Measurements from ENCODE around the gene LIMA1. TPM values are rescaled to one million over a fixed set of nuclear protein-coding genes. Genes with fewer than 3 reads are reported as not detected.
"Not testable (repeated sequence)": the region's sequence is repeated elsewhere in the genome, so short reads cannot be mapped to it uniquely, and the experiment has no call there.

The LIMA1 gene
- total RNA-seq, 1 donor from 2014 or later, result 25.5 TPM

DNA sequence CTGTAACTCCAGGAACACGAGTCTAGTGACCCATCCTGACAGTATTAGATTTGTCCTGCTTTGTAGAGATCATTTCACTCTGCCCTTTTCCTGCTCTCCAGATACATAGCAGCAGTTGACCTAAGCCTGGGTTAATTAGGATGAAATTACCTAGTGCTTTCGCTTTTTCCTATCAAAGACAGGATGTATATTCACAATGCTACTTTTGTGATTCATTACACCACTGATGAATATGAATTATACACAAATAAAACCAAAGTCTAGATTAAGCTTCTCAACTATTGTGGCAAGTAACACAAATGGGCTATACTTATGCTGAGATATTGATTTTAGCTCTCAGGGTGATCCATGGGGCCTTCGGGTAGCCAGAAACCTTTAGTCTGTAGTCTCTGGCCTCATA is 134.0 kb downstream of the LIMA1 start:
- H3K9me3 Mint-ChIP-seq, result no peaks in the 10 kb centered on the region
- no peak overlapping the region for H3K4me3 Mint-ChIP-seq
- TF ChIP-seq, protein P1, sequence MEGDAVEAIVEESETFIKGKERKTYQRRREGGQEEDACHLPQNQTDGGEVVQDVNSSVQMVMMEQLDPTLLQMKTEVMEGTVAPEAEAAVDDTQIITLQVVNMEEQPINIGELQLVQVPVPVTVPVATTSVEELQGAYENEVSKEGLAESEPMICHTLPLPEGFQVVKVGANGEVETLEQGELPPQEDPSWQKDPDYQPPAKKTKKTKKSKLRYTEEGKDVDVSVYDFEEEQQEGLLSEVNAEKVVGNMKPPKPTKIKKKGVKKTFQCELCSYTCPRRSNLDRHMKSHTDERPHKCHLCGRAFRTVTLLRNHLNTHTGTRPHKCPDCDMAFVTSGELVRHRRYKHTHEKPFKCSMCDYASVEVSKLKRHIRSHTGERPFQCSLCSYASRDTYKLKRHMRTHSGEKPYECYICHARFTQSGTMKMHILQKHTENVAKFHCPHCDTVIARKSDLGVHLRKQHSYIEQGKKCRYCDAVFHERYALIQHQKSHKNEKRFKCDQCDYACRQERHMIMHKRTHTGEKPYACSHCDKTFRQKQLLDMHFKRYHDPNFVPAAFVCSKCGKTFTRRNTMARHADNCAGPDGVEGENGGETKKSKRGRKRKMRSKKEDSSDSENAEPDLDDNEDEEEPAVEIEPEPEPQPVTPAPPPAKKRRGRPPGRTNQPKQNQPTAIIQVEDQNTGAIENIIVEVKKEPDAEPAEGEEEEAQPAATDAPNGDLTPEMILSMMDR (conservative IDR thresholded peaks at IDR 0.05), result no peak
- H3K36me3 Mint-ChIP-seq (ENCODE audit: low read depth), result no peaks in the 10 kb centered on the region
- H3K27ac Mint-ChIP-seq (ENCODE audit: unreplicated experiment), result no peak overlapping the region
- no peaks in the 10 kb centered on the region for H3K4me1 Mint-ChIP-seq
- no peak for DNase-seq (ENCODE audit: low read depth, low spot score)
- no peaks in the 10 kb centered on the region for H3K27me3 Mint-ChIP-seq (ENCODE audit: low read depth)

DNA sequence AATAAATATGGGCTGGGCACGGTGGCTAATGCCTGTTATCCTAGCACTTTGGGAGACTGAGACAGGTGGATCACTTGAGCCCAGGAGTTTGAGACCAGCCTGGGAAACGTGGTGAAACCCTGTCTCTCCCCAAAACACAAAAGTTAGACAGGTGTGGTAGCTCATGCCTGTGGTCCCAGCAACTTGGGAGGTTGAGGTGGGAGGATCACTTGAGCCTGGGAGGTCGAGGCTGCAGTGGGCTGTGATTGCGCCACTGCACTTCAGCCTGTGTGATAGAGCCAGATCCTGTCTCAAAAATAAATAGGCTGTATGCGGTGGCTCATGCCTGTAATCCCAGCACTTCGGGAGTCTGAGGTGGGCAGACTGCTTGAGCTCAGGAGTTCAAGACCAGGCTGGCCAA is 135.3 kb downstream of the LIMA1 start:
- not testable (repeated sequence) for H3K9me3 Mint-ChIP-seq; H3K4me1 Mint-ChIP-seq; H3K36me3 Mint-ChIP-seq (ENCODE audit: low read depth); DNase-seq (ENCODE audit: low read depth, low spot score); H3K4me3 Mint-ChIP-seq; H3K27ac Mint-ChIP-seq (ENCODE audit: unreplicated experiment); H3K27me3 Mint-ChIP-seq (ENCODE audit: low read depth)

DNA sequence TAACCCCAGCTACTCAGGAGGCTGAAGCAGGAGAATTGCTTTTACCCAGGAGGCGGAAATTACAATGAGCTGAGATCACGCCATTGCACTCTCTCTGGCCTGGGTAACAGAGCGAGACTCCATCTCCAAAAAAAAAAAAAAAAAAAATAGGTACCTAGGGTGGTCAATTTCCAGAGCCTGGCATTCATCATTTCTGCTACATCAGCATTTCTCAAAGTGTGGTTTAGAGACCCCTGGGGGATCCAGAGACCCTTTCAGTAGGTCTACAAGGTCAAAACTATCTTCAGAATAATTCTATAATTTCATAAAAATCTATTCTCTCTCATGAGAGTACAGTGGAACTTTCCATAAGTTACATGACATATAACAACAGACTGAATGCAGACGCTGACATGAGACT is 136.0 kb downstream of the LIMA1 start:
- Mint-ChIP-seq H3K27ac (ENCODE audit: unreplicated experiment) (no peak overlapping the region), H3K4me1 (no peaks in the 10 kb centered on the region), H3K4me3 (no peak overlapping the region), H3K36me3 (ENCODE audit: low read depth) (no peaks in the 10 kb centered on the region), H3K27me3 (ENCODE audit: low read depth) (no peaks in the 10 kb centered on the region), H3K9me3 (no peaks in the 10 kb centered on the region)
- no peak for DNase-seq (ENCODE audit: low read depth, low spot score)
- TF ChIP-seq, protein P1 (conservative IDR thresholded peaks at IDR 0.05), result no peak

DNA sequence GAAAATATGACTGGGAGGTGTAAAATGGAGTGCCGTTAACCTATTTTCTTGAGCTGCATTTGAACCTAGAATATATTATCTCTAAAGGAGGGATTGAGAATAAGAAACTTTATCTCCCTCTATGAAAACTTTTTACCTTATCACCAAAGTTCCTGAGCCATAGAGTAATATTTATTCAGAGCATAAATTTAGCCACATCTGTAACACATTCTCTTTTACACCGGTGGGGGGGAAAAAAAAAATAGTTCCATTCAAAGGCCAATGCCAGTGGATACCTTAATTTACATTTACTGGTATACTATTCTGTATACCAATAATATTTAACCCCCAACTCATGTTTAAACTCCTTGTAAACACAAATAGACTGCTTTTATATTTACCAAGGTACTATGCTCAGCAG is 137.9 kb downstream of the LIMA1 start:
- Mint-ChIP-seq H3K36me3 (ENCODE audit: low read depth) (peaks cover 6% of the 10 kb centered on the region), H3K27ac (ENCODE audit: unreplicated experiment) (no peak overlapping the region), H3K9me3 (no peaks in the 10 kb centered on the region), H3K4me3 (no peak overlapping the region), H3K27me3 (ENCODE audit: low read depth) (no peaks in the 10 kb centered on the region), H3K4me1 (no peaks in the 10 kb centered on the region)
- TF ChIP-seq, protein P1 (conservative IDR thresholded peaks at IDR 0.05), result no peak
- DNase-seq (ENCODE audit: low read depth, low spot score), result no peak

DNA sequence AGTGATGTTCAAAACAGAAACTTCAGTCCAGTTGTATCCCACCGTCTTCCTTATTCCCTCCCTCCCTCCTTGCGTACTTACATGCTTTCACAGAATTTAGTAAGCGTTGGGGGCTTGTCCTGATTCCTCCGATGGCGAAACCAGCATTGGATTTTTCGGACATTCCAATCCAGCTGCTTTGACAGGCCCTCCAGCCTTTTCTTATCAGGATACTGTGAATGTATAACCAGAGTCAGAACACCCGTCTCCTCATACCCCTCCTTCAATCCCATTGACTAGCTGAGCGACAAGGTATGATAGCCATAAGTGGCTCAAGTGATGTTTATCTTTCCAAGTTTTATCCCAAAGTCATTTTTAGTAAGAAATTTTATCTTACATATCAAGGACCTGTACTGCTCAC is 140.3 kb downstream of the LIMA1 start:
- Mint-ChIP-seq H3K4me3 (no peak overlapping the region), H3K27ac (ENCODE audit: unreplicated experiment) (no peak overlapping the region), H3K36me3 (ENCODE audit: low read depth) (peaks cover 13% of the 10 kb centered on the region), H3K4me1 (no peaks in the 10 kb centered on the region), H3K27me3 (ENCODE audit: low read depth) (no peaks in the 10 kb centered on the region), H3K9me3 (no peaks in the 10 kb centered on the region)
- no peak for DNase-seq (ENCODE audit: low read depth, low spot score)
- TF ChIP-seq, protein P1 (conservative IDR thresholded peaks at IDR 0.05), result no peak

DNA sequence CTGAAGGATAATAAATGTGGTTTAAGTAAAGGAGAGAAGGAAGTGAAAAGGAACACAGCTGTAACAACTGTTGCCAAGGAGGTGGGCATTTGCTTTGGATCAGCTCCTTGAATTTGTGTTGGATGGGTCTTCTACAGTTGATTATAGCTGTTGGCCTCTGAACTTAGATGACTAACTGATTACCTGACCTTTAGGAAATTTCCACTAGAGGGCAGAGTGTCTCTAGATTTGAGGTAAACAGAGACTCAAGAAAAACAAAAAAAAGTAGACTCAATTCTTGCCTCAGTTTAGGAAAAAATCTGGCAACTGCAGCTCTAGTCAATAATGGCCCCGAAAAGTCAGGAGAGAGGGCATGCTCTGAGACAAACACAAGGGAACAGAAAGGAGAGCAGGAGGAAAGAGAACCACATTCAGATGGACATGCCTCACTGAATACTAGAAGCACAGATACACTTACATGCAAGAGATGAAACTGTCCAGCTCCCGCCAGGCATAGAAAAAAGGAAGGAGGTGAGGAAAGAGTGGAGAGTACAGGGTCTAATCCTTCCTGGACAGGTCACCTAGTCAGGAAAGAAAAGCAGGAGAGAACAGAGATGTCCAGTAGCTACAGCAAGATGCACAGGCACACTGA is 150.7 kb downstream of the LIMA1 start:
- Mint-ChIP-seq H3K27ac (ENCODE audit: unreplicated experiment) (no peak overlapping the region), H3K4me1 (no peaks in the 10 kb centered on the region), H3K4me3 (no peak overlapping the region), H3K36me3 (ENCODE audit: low read depth) (peaks cover 10% of the 10 kb centered on the region), H3K27me3 (ENCODE audit: low read depth) (no peaks in the 10 kb centered on the region), H3K9me3 (no peaks in the 10 kb centered on the region)
- no peak for DNase-seq (ENCODE audit: low read depth, low spot score)
- TF ChIP-seq, protein P1 (conservative IDR thresholded peaks at IDR 0.05), result peak; percentile 77

Measured in neural crest cell (in vitro differentiated cells).